Fibroblast of peridontal ligament (primary cell): Measurements from ENCODE around the gene MRPS26.
"Not testable (repeated sequence)": the region's sequence is repeated elsewhere in the genome, so short reads cannot be mapped to it uniquely, and the experiment has no call there.

Source experiments
- DNase-seq: peaks from one replicate; pipeline ENCODE4 v3.0.0-alpha.2; 2010; ENCODE audit errors: extremely low read depth

The MRPS26 gene

DNA sequence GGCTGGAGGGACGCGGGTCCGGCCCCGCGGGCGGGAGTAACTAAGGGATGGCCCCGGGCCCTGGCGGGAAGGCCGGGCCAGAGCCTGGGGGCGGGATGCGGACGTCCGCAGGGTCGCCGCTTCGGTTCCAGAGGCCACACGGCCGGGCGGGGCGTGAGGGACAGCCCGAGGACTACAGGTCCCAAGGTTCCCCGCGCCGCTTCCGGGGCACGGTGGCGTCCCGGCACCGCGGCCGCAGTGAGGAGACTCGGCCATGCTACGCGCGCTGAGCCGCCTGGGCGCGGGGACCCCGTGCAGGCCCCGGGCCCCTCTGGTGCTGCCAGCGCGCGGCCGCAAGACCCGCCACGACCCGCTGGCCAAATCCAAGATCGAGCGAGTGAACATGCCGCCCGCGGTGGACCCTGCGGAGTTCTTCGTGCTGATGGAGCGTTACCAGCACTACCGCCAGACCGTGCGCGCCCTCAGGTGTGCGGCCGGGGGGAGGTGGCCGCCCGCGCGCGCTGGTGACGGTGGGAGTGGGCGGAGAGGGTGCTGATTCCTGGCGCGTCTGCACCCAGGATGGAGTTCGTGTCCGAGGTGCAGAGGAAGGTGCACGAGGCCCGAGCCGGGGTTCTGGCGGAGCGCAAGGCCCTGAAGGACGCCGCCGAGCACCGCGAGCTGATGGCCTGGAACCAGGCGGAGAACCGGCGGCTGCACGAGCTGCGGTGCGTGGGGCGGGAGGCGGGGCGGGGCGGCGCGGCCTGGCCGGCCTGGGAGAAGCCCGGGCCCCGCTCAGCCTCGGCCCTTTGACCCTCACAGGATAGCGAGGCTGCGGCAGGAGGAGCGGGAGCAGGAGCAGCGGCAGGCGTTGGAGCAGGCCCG is at the start of gene MRPS26:
Gene MRPS26, plus strand, starts transcription at position 237 of the 861 bp plus-strand sequence. Its CDS starts 17 bp downstream, at position 254.
- peak; percentile 75 for DNase-seq

DNA sequence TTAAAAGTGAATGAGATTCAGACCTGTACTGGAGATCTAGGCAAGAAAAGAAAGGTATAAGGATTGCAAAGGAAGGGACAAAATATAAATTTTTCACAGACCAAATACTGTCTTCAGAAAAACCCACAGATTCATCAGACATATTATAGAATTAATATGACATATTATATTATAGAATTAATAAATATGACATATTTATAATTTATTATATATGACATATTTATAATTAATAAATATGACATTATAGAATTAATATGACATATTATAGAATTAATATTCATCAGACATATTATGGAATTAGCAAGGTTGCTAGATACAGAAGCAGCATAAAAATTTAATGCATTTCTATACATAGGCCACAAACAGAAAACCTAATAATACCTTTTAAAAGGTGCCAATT is 47.1 kb upstream of the MRPS26 start:
- no peak for DNase-seq

DNA sequence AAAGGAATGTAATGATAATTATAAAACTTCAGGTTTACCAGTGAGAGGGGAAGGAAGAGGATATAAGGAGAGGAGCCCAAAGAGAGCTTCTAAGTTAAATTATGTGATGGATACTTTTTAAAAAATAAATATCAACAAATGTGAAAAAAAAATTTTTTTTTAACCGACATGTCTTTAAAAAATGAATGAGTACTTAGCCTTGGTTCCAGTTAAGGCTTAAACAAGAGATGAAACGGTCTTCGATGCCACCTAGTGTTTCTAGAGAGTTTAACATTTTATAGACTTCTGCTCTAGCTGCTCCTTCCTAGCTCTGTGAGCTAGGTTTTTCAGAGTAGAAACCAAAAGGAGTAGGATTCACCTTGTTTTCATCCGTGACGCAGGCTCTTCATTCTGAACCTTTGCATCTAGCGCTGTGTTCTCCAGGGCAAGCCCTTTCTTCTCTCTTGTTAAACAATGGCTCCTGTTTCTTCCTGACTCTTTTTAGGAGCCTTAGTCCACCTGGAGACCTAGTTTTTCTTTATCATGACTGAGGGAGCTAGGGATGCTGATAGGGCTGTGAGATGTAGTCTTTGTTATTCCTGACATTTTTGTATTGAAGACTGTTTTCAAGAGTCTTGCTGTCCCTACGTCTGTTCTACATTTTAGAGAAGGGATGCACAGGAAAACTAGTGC is 44.9 kb upstream of the MRPS26 start:
- DNase-seq, result peak; percentile 75

- no peak for DNase-seq
Observed at GRCh38 chr20:3003416-3003815, 42.4 kb upstream of the MRPS26 start.

- DNase-seq, result peak; percentile 27
Observed at GRCh38 chr20:3010985-3011723, 34.7 kb upstream of the MRPS26 start.

DNA sequence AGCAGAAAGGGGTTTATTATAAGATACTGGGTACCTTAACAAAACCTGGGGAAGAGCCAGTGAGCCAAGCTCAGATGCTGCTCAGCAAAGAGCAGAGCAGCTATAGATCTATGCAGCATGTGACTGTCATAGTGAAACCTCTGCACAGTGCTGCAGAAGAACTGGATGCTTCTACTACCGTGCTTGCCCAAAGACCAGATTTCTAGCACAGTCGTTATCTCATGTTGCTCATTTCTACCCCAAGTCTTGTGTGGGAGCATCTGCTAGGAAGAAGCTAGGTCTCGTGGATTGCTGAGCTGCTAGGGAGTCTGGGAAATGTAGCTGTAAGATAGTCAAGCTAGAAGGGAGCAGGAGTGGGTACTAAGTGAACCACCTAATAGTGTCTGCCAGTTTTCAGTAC is 34.1 kb upstream of the MRPS26 start:
- DNase-seq, result no peak

DNA sequence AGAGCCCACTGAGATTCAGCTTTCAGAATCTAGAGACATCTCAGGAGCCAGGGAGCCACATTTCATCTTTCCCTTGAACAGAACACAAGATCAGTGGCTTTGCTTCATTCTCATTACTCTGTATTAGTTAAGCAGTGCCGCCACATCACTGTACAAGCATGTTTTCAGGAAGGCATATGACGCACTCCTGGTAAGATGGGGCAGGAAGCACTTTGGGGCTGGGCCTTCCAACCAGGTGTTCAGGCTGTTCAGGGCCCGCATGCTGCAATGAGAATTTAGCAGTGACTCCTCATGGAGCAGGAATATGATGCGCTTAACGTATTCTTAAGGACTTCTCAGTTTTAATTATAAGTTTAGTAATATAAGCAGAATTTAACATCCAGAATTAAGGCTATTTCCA is 32.1 kb upstream of the MRPS26 start:
- DNase-seq, result no peak

DNA sequence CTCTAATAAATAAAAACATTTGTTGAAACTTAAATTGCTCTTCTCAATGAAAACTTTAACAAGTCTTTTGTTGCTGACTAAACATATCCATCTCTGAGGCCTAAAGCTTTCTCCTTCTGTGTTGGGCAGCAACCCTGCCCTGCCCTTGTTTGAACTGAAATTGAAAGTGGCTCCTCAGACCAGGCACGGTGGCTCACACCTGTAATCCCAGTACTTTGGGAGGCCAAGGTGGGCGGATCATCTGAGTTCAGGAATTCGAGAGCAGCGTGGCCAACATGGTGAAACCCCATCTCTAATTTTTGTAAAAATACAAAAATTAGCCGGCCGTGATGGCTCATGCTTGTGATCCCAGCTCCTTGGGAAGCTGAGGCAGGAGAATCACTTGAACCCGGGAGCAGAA is 31.7 kb upstream of the MRPS26 start:
- no peak for DNase-seq

- DNase-seq, result no peak
Observed at GRCh38 chr20:3014662-3015061, 31.2 kb upstream of the MRPS26 start.

- DNase-seq, result not testable (repeated sequence)
Observed at GRCh38 chr20:3015302-3015701, 30.6 kb upstream of the MRPS26 start.

DNA sequence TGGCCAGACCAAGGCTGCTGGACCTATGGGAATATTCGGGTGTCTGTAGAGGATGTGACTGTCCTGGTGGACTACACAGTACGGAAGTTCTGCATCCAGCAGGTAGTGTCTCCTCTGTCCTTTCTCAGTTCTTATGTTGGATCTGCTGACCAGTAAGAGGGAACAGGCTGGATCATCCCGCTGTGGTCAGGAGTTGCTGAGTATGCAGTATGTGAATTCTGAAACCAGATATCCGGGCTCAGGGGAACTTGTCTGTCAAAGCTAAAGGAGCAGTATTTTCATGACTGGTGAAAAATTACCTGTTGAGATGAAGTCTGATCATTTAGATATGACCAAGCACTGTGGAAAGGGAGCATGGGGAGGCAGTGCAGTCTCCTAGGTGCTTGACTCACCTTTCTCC is 24.5 kb upstream of the MRPS26 start:
- DNase-seq, result no peak

GRCh38 chr20:3021777-3022176 is 24.1 kb upstream of the MRPS26 start:
- no peak for DNase-seq

DNA sequence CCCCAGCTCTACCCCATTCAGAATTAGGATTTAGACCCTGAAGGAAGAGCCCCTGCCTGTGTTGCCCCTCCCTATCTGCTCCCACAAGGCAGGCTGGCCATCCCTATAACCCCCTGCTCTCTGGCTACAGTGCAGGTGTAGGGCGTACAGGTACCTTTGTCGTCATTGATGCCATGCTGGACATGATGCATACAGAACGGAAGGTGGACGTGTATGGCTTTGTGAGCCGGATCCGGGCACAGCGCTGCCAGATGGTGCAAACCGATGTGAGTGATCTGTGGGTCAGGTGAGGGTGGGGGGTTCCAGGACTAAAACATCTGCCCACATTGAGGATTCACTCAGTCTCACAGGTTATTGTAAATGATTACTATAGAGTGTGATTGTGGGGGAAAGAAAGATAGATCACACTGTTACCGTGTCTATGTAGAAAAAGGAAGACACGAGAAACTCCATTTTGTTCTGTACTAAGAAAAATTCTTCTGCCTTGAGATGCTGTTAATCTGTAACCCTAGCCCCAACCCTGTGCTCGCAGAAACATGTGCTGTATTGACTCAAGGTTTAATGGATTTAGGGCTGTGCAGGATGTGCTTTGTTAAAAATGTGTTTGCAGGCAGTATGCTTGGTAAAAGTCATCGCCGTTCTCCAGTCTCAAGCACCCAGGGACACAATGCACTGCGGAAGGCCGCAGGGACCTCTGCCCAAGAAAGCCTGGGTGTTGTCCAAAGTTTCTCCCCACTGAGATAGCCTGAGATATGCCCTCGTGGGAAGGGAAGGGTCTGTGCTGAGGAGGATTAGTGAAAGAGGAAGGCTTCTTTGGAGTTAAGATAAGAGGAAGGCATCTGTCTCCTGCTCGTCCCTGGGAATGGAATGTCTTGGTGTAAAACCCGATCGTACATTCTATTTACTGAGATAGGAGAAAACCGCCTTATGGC is 23.0 kb upstream of the MRPS26 start:
- DNase-seq, result not testable (repeated sequence)

- no peak for DNase-seq
Observed at GRCh38 chr20:3027987-3028386, 17.9 kb upstream of the MRPS26 start.

DNA sequence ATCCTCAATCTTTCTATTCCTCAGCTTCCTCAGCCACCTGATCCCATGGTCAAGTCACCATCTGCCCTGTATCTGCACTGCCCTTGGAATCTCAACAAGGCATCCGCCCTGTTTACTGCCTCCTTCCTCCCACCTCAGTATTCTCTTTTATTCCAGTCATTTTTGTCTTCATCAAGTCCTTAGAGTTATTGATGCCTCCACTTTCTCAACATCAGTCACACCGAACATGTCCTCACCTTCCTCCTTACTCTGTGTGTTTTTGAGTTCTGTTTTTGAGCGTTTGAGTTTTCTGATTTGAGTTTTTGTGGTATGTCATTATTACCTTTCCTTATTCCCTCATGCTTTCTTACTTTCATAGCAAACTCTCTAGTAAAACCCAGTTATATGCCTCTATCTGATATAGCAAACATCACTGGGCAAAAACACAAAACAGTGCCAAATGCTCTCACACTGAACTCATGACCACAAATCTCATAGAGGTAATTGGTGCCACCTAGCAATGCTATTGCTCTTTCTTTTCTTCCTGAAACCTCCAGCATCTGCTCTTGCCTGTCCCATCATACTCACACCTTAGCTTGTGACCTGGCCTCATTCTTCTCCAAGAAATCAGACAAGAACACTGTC is 14.2 kb upstream of the MRPS26 start:
- no peak for DNase-seq

DNA sequence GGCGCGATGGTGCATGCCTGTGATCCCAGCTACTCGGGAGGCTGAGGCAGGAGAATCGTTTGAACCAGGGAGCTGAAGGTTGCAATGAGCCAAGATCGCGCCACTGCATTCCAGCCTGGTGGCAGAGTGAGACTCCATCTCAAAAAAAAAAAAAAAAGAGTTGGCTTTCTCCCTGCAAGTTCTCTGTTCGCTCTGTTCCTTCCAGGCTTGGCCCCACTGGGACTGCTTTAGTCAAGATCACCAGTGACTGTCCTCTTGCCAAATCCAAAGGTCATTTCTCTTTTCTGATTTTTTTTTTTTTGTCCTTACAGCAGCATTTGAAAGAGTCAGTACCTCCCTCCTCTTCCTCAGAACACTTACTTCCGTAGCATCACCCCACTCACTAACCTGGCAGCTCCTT is 13.2 kb upstream of the MRPS26 start:
- no peak for DNase-seq

DNA sequence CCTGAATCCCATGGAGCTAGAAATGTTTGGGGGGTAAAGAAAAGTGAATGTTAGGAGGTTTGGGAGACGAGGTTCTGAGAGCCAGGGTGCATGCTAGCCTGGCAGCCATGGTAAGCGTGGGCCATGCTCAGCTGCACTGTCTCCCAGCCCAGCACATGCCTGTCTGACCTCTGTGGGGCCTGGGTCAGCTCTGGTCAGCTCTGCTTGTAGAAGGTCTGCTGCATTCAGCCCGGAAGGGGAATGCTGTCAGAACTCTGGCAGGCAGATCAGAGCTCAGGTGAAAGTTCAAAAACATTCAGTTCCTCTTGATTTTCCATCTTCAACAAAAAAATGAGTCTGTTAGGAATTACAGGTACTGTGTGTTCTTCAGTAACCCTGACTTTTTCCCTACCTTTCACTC is 8.2 kb upstream of the MRPS26 start:
- no peak for DNase-seq

DNA sequence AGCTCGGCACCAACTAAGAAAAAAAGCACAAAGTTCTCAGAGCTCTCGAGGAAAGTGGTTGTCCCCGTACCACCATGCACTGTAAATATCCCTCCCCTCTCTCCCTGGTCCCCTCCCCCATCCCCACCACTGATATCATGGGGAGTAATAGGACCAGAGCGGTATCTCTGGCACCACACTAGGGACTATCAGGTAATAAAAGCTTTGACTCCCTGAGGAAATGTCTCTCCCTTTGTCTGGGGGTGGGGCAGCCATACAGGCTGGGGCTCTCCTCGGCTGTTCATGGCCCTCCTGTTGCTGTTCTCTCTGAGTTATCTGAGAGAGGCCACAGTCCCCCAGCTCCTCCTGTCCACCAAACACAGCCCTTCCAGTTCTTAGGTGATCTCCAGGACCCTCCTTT is 7.4 kb upstream of the MRPS26 start:
- no peak for DNase-seq

DNA sequence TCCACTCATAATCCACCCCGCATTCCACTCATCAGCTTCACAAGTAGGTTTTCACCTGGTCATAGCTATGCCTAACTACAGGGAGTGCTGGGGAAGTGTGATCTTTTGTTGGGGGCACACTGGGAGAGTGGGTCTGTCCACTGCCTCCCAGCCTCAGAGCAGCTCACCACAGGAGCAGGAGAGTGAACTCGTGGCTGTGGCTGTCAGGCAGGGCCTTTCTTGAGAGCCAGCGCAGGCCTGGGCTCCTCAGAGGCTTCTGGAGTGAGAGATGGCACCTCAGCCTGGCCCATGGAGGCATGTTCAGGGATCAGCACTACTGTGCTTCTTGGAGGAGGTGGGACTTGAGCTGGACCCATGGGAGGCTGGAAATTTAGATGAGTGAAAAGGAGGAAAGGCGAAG is 6.4 kb upstream of the MRPS26 start:
- DNase-seq, result no peak

- no peak for DNase-seq
Observed at GRCh38 chr20:3040086-3040485, 5.8 kb upstream of the MRPS26 start.

DNA sequence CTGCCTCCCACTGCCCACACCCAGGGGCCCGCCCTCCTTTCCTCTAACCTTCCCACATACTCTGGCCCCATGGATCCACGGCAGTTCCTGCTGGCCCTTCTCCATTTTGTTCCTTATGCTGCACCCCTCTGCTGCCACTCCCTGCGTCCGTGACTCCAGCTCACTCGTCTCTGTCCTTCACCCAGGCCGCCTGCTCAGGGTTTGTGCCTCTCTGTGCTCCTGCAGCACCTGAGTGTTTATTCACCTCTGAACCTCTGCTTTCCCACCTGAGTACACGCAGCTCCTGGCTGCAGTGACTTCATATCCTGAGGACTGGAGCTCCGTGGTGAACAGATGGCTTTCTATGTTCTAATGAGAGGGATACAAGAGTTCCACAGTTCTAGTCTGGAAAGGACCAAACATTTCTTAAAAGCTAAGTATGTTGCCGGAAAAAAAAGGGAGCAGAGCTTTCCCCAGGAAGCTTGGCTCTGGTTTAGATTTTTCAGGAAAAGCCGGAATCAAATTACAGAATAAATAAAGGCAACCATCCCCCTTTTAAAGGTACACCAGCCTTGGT is 3.9 kb upstream of the MRPS26 start:
- peak; percentile 51 for DNase-seq
